ENCODE results near the gene TBX4.

The TBX4 gene

DNA sequence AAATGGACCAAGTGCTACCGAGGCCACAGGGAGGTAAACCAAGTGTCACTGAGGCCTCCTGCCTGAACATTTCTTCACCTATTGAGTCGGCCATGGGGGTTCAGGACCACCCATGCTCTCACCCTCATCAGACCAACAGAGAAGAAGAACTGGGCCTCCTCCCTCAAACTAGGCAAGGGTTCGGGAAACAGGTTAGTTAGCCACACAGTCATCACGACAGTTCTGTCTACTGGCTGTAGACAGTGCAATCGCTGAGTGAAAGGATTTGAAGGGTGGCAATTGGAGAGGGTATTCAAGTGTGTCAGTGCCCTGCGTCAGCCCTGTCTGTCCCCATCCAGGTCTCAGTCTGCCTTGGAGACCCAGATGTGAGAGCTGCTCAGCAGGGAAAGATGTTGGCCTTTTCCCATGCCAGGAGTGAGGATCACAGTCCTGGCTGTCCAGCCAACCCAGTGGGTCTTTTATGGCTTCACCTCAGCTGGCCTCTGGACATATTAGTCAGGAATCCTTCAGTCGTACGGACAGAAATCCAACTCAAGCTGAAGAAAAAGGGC lies 32.7 kb upstream of the TBX4 start:
- DNase-seq (ENCODE audit: low read depth) = no peak
- TF ChIP-seq, protein P1, sequence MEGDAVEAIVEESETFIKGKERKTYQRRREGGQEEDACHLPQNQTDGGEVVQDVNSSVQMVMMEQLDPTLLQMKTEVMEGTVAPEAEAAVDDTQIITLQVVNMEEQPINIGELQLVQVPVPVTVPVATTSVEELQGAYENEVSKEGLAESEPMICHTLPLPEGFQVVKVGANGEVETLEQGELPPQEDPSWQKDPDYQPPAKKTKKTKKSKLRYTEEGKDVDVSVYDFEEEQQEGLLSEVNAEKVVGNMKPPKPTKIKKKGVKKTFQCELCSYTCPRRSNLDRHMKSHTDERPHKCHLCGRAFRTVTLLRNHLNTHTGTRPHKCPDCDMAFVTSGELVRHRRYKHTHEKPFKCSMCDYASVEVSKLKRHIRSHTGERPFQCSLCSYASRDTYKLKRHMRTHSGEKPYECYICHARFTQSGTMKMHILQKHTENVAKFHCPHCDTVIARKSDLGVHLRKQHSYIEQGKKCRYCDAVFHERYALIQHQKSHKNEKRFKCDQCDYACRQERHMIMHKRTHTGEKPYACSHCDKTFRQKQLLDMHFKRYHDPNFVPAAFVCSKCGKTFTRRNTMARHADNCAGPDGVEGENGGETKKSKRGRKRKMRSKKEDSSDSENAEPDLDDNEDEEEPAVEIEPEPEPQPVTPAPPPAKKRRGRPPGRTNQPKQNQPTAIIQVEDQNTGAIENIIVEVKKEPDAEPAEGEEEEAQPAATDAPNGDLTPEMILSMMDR (IDR thresholded peaks at IDR 0.05; ENCODE audit: control insufficient read depth, insufficient read depth, low read depth, low read length, missing control alignments) = no peak
- no peak overlapping the region for H3K4me3 ChIP-seq (ENCODE audit: control insufficient read depth, low read depth, low read length)

DNA sequence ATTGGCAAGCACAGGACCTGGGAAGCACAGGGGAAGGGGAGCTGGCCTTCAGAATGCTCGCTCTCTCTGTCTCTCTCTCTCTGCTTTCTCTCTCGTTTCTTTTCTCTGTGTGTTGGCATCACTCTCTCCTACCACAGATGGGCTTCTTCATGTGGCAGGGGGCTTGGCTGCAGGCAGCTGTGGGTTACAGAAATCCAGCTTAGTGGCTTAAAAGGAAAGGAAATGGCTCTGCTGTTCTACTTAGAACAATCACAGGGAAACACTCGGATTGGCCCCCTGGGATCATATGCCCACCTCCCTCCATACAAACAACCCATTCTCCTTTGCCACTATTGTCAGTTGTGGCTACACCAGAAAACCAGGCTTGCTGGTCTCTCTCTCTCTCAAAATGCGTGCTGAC lies 32.2 kb upstream of the TBX4 start:
- DNase-seq (ENCODE audit: low read depth) = no peak
- no peak overlapping the region for H3K4me3 ChIP-seq (ENCODE audit: control insufficient read depth, low read depth, low read length)
- TF ChIP-seq, protein P1 (IDR thresholded peaks at IDR 0.05; ENCODE audit: control insufficient read depth, insufficient read depth, low read depth, low read length, missing control alignments) = no peak

DNA sequence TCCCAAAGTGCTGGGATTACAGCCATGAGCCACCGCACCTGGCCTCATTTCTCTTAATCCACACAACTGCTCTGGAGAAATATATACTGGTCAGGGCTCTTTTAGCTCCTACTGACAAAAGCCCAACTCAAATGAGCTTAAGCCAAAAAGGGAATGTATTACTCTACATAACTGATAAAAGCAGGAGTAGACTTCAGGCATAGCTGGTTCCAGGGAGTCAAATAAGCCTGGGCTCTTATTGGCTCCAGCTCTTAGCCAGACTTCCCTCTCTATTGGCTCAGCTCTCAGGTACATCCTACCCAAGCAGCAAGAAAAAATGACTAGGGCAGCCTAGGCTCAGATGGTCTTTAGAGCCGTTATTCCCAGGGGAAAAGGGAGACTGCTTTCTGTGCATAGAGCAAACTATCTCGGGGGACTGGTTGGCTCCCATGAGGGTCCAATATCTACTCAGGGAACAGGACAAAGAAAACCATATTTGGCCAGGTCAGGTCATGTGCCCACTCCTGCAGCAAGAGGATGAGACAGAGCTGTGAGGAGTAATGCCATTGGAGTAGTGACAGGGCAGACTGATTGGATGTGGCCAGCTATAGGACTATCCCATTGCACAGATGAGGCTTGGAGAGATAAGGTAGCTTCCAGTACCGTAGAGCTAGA lies 31.4 kb upstream of the TBX4 start:
- no peak for DNase-seq (ENCODE audit: low read depth)
- TF ChIP-seq, protein P1 (IDR thresholded peaks at IDR 0.05; ENCODE audit: control insufficient read depth, insufficient read depth, low read depth, low read length, missing control alignments) = no peak
- H3K4me3 ChIP-seq (ENCODE audit: control insufficient read depth, low read depth, low read length) = no peak overlapping the region

DNA sequence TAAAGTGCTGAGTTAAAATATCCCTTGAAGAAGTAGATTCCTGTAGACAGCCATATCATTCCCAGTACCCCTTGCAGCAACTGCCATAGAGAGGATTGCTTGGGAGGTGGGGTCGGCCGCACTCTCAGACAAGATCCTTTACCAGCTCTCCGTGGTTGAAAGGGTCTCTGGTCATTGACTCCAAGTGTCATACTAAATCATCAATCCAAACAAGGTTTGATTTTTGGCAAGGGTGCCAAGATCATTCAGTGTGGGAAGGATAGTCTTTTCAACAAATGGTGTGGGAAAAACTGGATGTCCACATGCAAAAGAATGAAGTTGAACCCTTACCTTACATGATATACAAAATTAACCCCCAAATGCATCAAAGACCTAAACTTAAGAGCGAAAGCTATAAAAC lies 30.8 kb upstream of the TBX4 start:
- TF ChIP-seq, protein P1 (IDR thresholded peaks at IDR 0.05; ENCODE audit: control insufficient read depth, insufficient read depth, low read depth, low read length, missing control alignments) = no peak
- H3K4me3 ChIP-seq (ENCODE audit: control insufficient read depth, low read depth, low read length) = no peak overlapping the region
- no peak for DNase-seq (ENCODE audit: low read depth)

DNA sequence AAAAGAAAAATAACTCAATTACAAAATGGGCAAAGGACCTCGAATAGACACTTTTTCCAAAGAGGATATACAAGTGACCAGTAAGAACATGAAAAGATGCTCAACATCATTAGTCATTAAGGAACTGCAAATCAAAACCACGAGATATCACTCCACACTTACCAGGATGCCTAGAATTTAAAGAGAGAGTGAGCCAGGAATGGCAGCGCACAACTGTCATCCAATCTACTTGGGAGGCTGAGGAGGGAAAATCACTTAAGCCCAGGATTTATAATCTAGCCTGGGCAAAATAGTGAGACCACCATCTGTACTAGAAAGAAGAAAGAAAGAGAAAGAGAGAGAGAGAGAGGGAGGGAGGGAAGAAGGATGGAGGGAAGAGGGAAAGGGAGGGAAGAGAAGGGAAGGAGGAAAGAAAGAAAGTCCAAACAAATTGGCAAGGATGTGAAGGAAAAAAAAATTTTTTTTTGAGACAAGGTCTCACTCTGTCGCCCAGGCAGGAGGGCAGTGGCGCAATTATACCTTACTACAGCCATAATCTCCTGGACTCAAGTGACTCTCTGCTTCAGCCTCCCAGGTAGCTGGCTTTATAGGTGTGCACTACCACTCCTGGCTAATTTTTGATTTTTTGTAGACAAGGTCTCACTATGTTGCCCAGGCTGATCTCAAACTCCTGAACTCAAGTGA lies 30.0 kb upstream of the TBX4 start:
- no peak for DNase-seq (ENCODE audit: low read depth)
- TF ChIP-seq, protein P1 (IDR thresholded peaks at IDR 0.05; ENCODE audit: control insufficient read depth, insufficient read depth, low read depth, low read length, missing control alignments) = no peak

DNA sequence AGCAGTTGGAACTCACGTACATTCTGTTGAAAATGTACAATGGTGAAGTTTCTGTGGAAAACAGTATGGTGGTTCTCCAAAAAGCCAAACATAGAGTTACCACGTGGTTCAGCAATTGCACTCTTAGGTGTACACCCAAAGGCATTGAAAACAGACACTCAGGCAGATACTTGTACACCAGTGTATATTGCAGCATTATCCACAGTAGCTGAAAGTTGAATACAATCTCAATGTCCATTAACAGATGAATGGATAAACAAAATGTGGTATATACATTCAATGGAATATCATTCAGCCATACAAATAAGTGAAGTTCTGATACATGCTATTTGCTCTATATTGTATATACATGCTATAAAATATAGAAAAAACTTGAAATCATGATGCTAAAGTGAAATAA lies 29.4 kb upstream of the TBX4 start:
- H3K4me3 ChIP-seq (ENCODE audit: control insufficient read depth, low read depth, low read length) = no peak overlapping the region
- no peak for DNase-seq (ENCODE audit: low read depth)
- TF ChIP-seq, protein P1 (IDR thresholded peaks at IDR 0.05; ENCODE audit: control insufficient read depth, insufficient read depth, low read depth, low read length, missing control alignments) = no peak

More for the DNA sequence above, 30.0 kb upstream of the TBX4 start:
- no peak overlapping the region for H3K4me3 ChIP-seq (ENCODE audit: control insufficient read depth, low read depth, low read length)

All from AG09309 (cell line).